HepG2 (cell line): ENCODE measurements around the gene NDUFB8. TPM values are rescaled to one million over a fixed set of nuclear protein-coding genes. Genes with fewer than 3 reads are reported as not detected.

ENCODE experiments used
- HDAC2 ChIP-seq: sonication (generic); formaldehyde crosslinking; IDR thresholded peaks from 2 replicates; pipeline ENCODE4 v1.4.0; 2020; ENCODE audit warnings: missing genetic modification reagents
- HNF1A ChIP-seq, 2 experiments: sonication (generic) in 1 of 2; formaldehyde crosslinking in 1 of 2; IDR thresholded peaks; 2 replicates each; pipeline versions ENCODE4 v1.4.0 to v1.6.1; 2016 to 2020; ENCODE audit warnings: borderline replicate concordance in 1 of 2, low read depth in 1 of 2, mild to moderate bottlenecking in 1 of 2, missing genetic modification reagents in 1 of 2
- JARID2 ChIP-seq: sonication (generic); formaldehyde crosslinking; IDR thresholded peaks from 2 replicates; pipeline ENCODE4 v1.8.1; 2023; ENCODE audit warnings: missing genetic modification reagents, inconsistent platforms; ENCODE audit not compliant: insufficient replicate concordance
- RBFOX2 ChIP-seq: fragments of 200-400 bp; formaldehyde crosslinking; IDR thresholded peaks from 2 replicates; pipeline ENCODE4 v1.6.1; 2017; ENCODE audit warnings: low read depth, mild to moderate bottlenecking, low read length
- SAP130 ChIP-seq: IDR thresholded peaks from 2 replicates; pipeline ENCODE4 v1.6.1; 2016; ENCODE audit warnings: low read depth
- SOX5 ChIP-seq: IDR thresholded peaks from 2 replicates; pipeline ENCODE4 v1.6.1; 2016; ENCODE audit warnings: borderline replicate concordance
- TOE1 ChIP-seq: sonication (generic); formaldehyde crosslinking; IDR thresholded peaks from 2 replicates; pipeline ENCODE4 v1.4.0; 2020; ENCODE audit warnings: mild to moderate bottlenecking, missing genetic modification reagents
- ZFP36 ChIP-seq: fragments of 150-350 bp; IDR thresholded peaks from 2 replicates; pipeline ENCODE4 v1.6.1; 2018; ENCODE audit warnings: borderline replicate concordance, low read length, low read depth; ENCODE audit not compliant: partially characterized antibody
- ZNF556 ChIP-seq: sonication (generic); formaldehyde crosslinking; IDR thresholded peaks from 2 replicates; pipeline ENCODE4 v1.4.0; 2020; ENCODE audit warnings: mild to moderate bottlenecking, missing genetic modification reagents, borderline replicate concordance
- ZNF563 ChIP-seq: sonication (generic); formaldehyde crosslinking; IDR thresholded peaks from 2 replicates; pipeline ENCODE4 v1.8.0; 2022; ENCODE audit warnings: mild to moderate bottlenecking, moderate library complexity, missing genetic modification reagents
- ZNF589 ChIP-seq: sonication (generic); formaldehyde crosslinking; conservative IDR thresholded peaks from 2 replicates; pipeline ENCODE4 v1.8.0; 2022; ENCODE audit warnings: mild to moderate bottlenecking, moderate library complexity, missing genetic modification reagents
- ZNF614 ChIP-seq: IDR thresholded peaks from 2 replicates; pipeline ENCODE4 v1.6.1; 2018; ENCODE audit warnings: missing biosample characterization, missing genetic modification reagents, inconsistent platforms, borderline replicate concordance
- ZNF891 ChIP-seq: sonication (generic); formaldehyde crosslinking; IDR thresholded peaks from 2 replicates; pipeline ENCODE4 v1.5.0; 2020; ENCODE audit warnings: mild to moderate bottlenecking, missing genetic modification reagents
- polyA plus RNA-seq, 8 experiments: library from polyadenylated mRNA; depleted of rRNA in 3 of 8; stranded (reverse) in 7 of 8; unstranded in 1 of 8; fragments of >200 nt; fragmentation: Illumina TruSeq in 4 of 8; extraction: Trizol in 4 of 8; gene quantifications; 2 replicates each; pipeline versions ENCODE4 v1.2.1 to v1.2.3, GENCODE V29; 2011 to 2016; ENCODE audit warnings: low read depth in 4 of 8, missing spikeins in 1 of 8, mixed read lengths in 1 of 8; ENCODE audit not compliant: insufficient read depth in 1 of 8
- total RNA-seq, 5 experiments: library from RNA; depleted of rRNA; stranded (reverse); fragments of >200 nt; fragmentation: Illumina TruSeq; extraction: Trizol; gene quantifications; 2 replicates each; pipeline ENCODE4 v1.2.3, GENCODE V29; 2016; ENCODE audit warnings: low read depth in 1 of 5
- TF ChIP-seq, protein P1 (sequence below): sonication (generic); formaldehyde crosslinking; IDR thresholded peaks from 2 replicates; pipeline ENCODE4 v1.4.0; 2020; ENCODE audit warnings: missing genetic modification reagents
- TF ChIP-seq, protein P2 (sequence below): sonication (generic); formaldehyde crosslinking; IDR thresholded peaks from 2 replicates; pipeline ENCODE4 v1.5.1; 2020; ENCODE audit warnings: missing genetic modification reagents, mild to moderate bottlenecking, borderline replicate concordance
- TF ChIP-seq, protein P3 (sequence below): sonication (generic); formaldehyde crosslinking; IDR thresholded peaks from 2 replicates; pipeline ENCODE4 v1.4.0; 2020; ENCODE audit warnings: missing genetic modification reagents, borderline replicate concordance

The NDUFB8 gene
- total and polyA plus RNA-seq, 2 of the 13 experiments (the other 11 are each of a cell fraction or from before 2014, with no cell fraction given) = 210 to 216 TPM

- TF ChIP-seq SAP130 (CRISPR knock-in tag) (peak; percentile 91), ZNF556 (CRISPR knock-in tag) (peak; percentile 71; the same call in 1 of the 2 replicates), SOX5 (CRISPR knock-in tag) (peak; percentile 56; the same call in 1 of the 2 replicates), ZFP36 (no peak), RBFOX2 (peak; percentile 76), ZNF563 (CRISPR knock-in tag) (peak; percentile 45; the same call in 1 of the 2 replicates), ZNF891 (CRISPR knock-in tag) (no peak), ZNF614 (peak; percentile 76; the same call in 1 of the 2 replicates), TOE1 (no peak), HDAC2 (peak; percentile 63), HNF1A (IDR thresholded peaks at IDR 0.05; ENCODE audit: low read depth) (no peak), HNF1A (CRISPR knock-in tag; IDR thresholded peaks at IDR 0.05; ENCODE audit: borderline replicate concordance) (peak; percentile 53; the same call in 1 of the 2 replicates), ZNF589 (CRISPR knock-in tag) (no peak), JARID2 (CRISPR knock-in tag) (peak; percentile 69)
- TF ChIP-seq, protein P1, sequence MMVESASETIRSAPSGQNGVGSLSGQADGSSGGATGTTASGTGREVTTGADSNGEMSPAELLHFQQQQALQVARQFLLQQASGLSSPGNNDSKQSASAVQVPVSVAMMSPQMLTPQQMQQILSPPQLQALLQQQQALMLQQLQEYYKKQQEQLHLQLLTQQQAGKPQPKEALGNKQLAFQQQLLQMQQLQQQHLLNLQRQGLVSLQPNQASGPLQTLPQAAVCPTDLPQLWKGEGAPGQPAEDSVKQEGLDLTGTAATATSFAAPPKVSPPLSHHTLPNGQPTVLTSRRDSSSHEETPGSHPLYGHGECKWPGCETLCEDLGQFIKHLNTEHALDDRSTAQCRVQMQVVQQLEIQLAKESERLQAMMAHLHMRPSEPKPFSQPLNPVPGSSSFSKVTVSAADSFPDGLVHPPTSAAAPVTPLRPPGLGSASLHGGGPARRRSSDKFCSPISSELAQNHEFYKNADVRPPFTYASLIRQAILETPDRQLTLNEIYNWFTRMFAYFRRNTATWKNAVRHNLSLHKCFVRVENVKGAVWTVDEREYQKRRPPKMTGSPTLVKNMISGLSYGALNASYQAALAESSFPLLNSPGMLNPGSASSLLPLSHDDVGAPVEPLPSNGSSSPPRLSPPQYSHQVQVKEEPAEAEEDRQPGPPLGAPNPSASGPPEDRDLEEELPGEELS (CRISPR knock-in tag) = peak; percentile 48; the same call in 1 of the 2 replicates
- TF ChIP-seq, protein P2, sequence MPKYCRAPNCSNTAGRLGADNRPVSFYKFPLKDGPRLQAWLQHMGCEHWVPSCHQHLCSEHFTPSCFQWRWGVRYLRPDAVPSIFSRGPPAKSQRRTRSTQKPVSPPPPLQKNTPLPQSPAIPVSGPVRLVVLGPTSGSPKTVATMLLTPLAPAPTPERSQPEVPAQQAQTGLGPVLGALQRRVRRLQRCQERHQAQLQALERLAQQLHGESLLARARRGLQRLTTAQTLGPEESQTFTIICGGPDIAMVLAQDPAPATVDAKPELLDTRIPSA (CRISPR knock-in tag) = no peak
- TF ChIP-seq, protein P3, sequence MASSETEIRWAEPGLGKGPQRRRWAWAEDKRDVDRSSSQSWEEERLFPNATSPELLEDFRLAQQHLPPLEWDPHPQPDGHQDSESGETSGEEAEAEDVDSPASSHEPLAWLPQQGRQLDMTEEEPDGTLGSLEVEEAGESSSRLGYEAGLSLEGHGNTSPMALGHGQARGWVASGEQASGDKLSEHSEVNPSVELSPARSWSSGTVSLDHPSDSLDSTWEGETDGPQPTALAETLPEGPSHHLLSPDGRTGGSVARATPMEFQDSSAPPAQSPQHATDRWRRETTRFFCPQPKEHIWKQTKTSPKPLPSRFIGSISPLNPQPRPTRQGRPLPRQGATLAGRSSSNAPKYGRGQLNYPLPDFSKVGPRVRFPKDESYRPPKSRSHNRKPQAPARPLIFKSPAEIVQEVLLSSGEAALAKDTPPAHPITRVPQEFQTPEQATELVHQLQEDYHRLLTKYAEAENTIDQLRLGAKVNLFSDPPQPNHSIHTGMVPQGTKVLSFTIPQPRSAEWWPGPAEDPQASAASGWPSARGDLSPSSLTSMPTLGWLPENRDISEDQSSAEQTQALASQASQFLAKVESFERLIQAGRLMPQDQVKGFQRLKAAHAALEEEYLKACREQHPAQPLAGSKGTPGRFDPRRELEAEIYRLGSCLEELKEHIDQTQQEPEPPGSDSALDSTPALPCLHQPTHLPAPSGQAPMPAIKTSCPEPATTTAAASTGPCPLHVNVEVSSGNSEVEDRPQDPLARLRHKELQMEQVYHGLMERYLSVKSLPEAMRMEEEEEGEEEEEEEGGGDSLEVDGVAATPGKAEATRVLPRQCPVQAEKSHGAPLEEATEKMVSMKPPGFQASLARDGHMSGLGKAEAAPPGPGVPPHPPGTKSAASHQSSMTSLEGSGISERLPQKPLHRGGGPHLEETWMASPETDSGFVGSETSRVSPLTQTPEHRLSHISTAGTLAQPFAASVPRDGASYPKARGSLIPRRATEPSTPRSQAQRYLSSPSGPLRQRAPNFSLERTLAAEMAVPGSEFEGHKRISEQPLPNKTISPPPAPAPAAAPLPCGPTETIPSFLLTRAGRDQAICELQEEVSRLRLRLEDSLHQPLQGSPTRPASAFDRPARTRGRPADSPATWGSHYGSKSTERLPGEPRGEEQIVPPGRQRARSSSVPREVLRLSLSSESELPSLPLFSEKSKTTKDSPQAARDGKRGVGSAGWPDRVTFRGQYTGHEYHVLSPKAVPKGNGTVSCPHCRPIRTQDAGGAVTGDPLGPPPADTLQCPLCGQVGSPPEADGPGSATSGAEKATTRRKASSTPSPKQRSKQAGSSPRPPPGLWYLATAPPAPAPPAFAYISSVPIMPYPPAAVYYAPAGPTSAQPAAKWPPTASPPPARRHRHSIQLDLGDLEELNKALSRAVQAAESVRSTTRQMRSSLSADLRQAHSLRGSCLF (CRISPR knock-in tag) = no peak
Measured at GRCh38 chr10:100535715-100536353, 6.2 kb upstream of the NDUFB8 start, which contains the start of gene HIF1AN (continued).
